Loucy (cell line): ENCODE measurements around the gene ZDHHC8.

Experiments used
- H2AFZ ChIP-seq: fragments of 200-600 bp; sonication (generic); 2 replicates; pipeline ENCODE4 v1.6.0; 2016; ENCODE audit warnings: antibody characterized with exemption, mild to moderate bottlenecking, low read length, moderate library complexity
- H3F3A ChIP-seq: fragments of 200-600 bp; 2 replicates; pipeline ENCODE4 v1.6.0; 2016; ENCODE audit warnings: antibody characterized with exemption, low read depth, mild to moderate bottlenecking
- H3K27me3 ChIP-seq: fragments of 200-600 bp; sonication (generic); 2 replicates; pipeline ENCODE4 v1.6.1; 2014; ENCODE audit warnings: low read length, mild to moderate bottlenecking; ENCODE audit not compliant: insufficient read depth, poor library complexity, severe bottlenecking
- H3K36me3 ChIP-seq: fragments of 200-600 bp; sonication (generic); 2 replicates; pipeline ENCODE4 v1.6.1; 2016; ENCODE audit warnings: low read length; ENCODE audit not compliant: insufficient read depth
- H3K4me1 ChIP-seq: fragments of 200-600 bp; sonication (generic); 2 replicates; pipeline ENCODE4 v1.5.1; 2014; ENCODE audit warnings: low read length, mild to moderate bottlenecking; ENCODE audit not compliant: insufficient read depth, poor library complexity, severe bottlenecking
- H3K4me2 ChIP-seq: fragments of 200-600 bp; sonication (generic); 2 replicates; pipeline ENCODE4 v1.6.0; 2014; ENCODE audit warnings: antibody characterized with exemption, low read length, low read depth, mild to moderate bottlenecking; ENCODE audit not compliant: poor library complexity, severe bottlenecking
- H3K4me3 ChIP-seq: fragments of 200-600 bp; sonication (generic); 2 replicates; pipeline ENCODE4 v1.5.1; 2014; ENCODE audit warnings: low read length, mild to moderate bottlenecking, mixed read lengths; ENCODE audit not compliant: poor library complexity, severe bottlenecking
- H3K79me2 ChIP-seq: fragments of 200-600 bp; sonication (generic); 2 replicates; pipeline ENCODE4 v1.6.1; 2014; ENCODE audit warnings: low read length; ENCODE audit not compliant: insufficient read depth
- H3K9ac ChIP-seq: fragments of 200-600 bp; sonication (generic); 2 replicates; pipeline ENCODE4 v1.6.0; 2014; ENCODE audit warnings: mild to moderate bottlenecking, low read depth, low read length, moderate library complexity; ENCODE audit not compliant: poor library complexity, severe bottlenecking
- H3K9me2 ChIP-seq: fragments of 200-600 bp; sonication (generic); replicated peaks from 2 replicates; pipeline ENCODE4 v1.6.1; 2016; ENCODE audit warnings: low read depth, low read length, mixed read lengths
- H3K9me3 ChIP-seq: fragments of 200-600 bp; sonication (generic); 2 replicates; pipeline ENCODE4 v1.6.1; 2014; ENCODE audit warnings: mild to moderate bottlenecking, antibody characterized with exemption, low read length, low read depth; ENCODE audit not compliant: insufficient read depth
- H4K20me1 ChIP-seq: fragments of 200-600 bp; sonication (generic); 2 replicates; pipeline ENCODE4 v1.6.0; 2014; ENCODE audit warnings: antibody characterized with exemption, low read length, mild to moderate bottlenecking; ENCODE audit not compliant: insufficient read depth, poor library complexity, severe bottlenecking
- EZH2phosphoT487 ChIP-seq: fragments of 200-600 bp; IDR thresholded peaks from 2 replicates; pipeline ENCODE4 v1.6.1; 2018; ENCODE audit warnings: antibody characterized with exemption, mild to moderate bottlenecking, moderate library complexity, borderline replicate concordance
- TF ChIP-seq, protein P1 (sequence below): fragments of 200-600 bp; sonication (generic); conservative IDR thresholded peaks from 2 replicates; pipeline ENCODE4 v1.5.1; 2014; ENCODE audit warnings: mild to moderate bottlenecking, antibody characterized with exemption, low read length

ZDHHC8 gene

GRCh38 chr22:20183823-20184222 lies 52.2 kb downstream of the ZDHHC8 start:
- H2AFZ ChIP-seq, result no peak overlapping the region
- H3K4me1 ChIP-seq, result no peaks in the 10 kb centered on the region
- no peaks in the 10 kb centered on the region for H3K27me3 ChIP-seq
- H3K9me3 ChIP-seq, result no peaks in the 10 kb centered on the region
- TF ChIP-seq, protein P1, sequence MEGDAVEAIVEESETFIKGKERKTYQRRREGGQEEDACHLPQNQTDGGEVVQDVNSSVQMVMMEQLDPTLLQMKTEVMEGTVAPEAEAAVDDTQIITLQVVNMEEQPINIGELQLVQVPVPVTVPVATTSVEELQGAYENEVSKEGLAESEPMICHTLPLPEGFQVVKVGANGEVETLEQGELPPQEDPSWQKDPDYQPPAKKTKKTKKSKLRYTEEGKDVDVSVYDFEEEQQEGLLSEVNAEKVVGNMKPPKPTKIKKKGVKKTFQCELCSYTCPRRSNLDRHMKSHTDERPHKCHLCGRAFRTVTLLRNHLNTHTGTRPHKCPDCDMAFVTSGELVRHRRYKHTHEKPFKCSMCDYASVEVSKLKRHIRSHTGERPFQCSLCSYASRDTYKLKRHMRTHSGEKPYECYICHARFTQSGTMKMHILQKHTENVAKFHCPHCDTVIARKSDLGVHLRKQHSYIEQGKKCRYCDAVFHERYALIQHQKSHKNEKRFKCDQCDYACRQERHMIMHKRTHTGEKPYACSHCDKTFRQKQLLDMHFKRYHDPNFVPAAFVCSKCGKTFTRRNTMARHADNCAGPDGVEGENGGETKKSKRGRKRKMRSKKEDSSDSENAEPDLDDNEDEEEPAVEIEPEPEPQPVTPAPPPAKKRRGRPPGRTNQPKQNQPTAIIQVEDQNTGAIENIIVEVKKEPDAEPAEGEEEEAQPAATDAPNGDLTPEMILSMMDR, result no peak
- no peak for TF ChIP-seq EZH2phosphoT487
- no peak overlapping the region for H3K9ac ChIP-seq
- no peaks in the 10 kb centered on the region for H3K79me2 ChIP-seq
- no peaks in the 10 kb centered on the region for H3K36me3 ChIP-seq
- H4K20me1 ChIP-seq, result no peaks in the 10 kb centered on the region
- no peaks in the 10 kb centered on the region for H3F3A ChIP-seq
- H3K4me2 ChIP-seq, result no peak overlapping the region
- no peaks in the 10 kb centered on the region for H3K9me2 ChIP-seq
- H3K4me3 ChIP-seq, result no peak overlapping the region

DNA sequence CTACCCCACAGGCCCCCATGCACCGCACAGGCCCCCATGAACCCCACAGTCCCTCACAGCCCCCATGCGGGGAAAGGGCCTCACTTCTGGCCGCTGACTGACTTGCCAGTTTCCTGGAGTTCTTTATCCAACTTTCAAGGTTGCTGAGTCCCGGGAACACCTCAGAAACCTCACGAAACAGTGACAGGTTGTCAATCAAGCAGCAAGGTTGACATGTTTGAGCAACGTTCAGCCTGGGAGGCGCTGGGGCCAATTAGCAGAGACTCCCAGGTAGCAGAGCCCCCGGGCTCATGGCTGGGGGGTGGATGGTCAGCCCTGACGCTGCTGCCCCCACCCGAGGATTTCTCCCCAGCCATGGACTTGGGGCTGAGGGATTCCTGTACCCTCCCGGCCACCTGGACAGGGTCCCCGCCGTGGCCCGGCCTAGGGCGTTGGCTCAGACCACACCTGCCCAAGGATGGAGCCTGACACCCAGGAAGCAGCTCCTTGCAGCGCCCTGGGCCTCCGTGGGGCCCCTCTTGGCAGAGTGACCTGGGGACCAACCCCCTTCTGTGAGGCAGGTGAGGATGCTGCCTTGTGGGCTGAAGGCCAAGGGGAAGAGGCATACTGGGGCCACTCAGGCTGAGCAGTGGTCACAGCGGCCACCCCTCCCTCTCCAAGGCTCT lies 53.0 kb downstream of the ZDHHC8 start:
- H3K4me2 ChIP-seq, result no peak overlapping the region
- H3K9me3 ChIP-seq, result no peaks in the 10 kb centered on the region
- no peaks in the 10 kb centered on the region for H3K4me1 ChIP-seq
- H3K4me3 ChIP-seq, result no peak overlapping the region
- no peak overlapping the region for H2AFZ ChIP-seq
- no peaks in the 10 kb centered on the region for H3K9me2 ChIP-seq
- no peaks in the 10 kb centered on the region for H3K27me3 ChIP-seq
- H3K36me3 ChIP-seq, result no peaks in the 10 kb centered on the region
- H3F3A ChIP-seq, result no peaks in the 10 kb centered on the region
- no peak overlapping the region for H3K9ac ChIP-seq
- TF ChIP-seq EZH2phosphoT487, result no peak
- TF ChIP-seq, protein P1, result no peak
- no peaks in the 10 kb centered on the region for H3K79me2 ChIP-seq
- no peaks in the 10 kb centered on the region for H4K20me1 ChIP-seq

DNA sequence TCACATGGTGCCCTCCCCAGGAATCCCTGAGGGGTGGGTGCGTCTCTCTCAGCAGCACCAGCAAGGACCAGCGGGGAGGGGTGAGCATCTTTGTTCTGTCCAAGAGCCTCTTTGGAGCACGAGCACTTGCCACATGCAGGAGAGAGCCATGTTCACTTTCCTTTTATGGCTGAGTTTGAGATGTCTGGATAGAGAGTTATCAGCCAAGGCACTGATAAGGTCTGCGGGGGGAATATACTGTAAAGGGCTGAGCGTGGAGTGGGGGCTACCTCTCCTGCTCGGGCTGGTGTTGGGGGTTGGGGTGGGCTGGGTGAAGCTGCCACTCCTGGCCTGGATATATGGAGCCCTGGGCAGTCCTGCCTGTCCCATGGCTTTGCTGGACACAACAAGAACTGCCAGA lies 54.1 kb downstream of the ZDHHC8 start:
- Histone ChIP-seq H3K79me2 (no peaks in the 10 kb centered on the region), H3K4me2 (no peak overlapping the region)

More for the DNA sequence above, 54.1 kb downstream of the ZDHHC8 start:
- H3K9ac ChIP-seq, result no peak overlapping the region
- no peaks in the 10 kb centered on the region for H3K27me3 ChIP-seq
- H3K9me3 ChIP-seq, result no peaks in the 10 kb centered on the region
- no peaks in the 10 kb centered on the region for H3K36me3 ChIP-seq
- no peaks in the 10 kb centered on the region for H3F3A ChIP-seq
- no peaks in the 10 kb centered on the region for H4K20me1 ChIP-seq
- TF ChIP-seq EZH2phosphoT487, result no peak
- H3K9me2 ChIP-seq, result no peaks in the 10 kb centered on the region
- H3K4me3 ChIP-seq, result no peak overlapping the region
- H2AFZ ChIP-seq, result no peak overlapping the region
- no peaks in the 10 kb centered on the region for H3K4me1 ChIP-seq
